Measurements from ENCODE around the gene ANO5. TPM values are rescaled to one million over a fixed set of nuclear protein-coding genes. Genes with fewer than 3 reads are reported as not detected.

The ANO5 gene
- total and polyA plus RNA-seq, 9 of the 15 experiments (the other 6 are each of a cell fraction or from before 2014, with no cell fraction given): 0.16 to 0.58 (median 0.28) TPM

- no peak for TF ChIP-seq ZBTB11 (CRISPR knock-in tag; IDR thresholded peaks at IDR 0.05)
Measured at GRCh38 chr11:22302368-22302767, 109.5 kb downstream of the ANO5 start (continued).

GRCh38 chr11:22304337-22304961, 111.6 kb downstream of the ANO5 start:
- H3K9me3 ChIP-seq (replicated peaks; ENCODE audit: control insufficient read depth, insufficient read depth, low read depth, low read length): no peaks in the 10 kb centered on the region
- H4K20me1 ChIP-seq (replicated peaks; ENCODE audit: control insufficient read depth, insufficient read depth, low read length): no peaks in the 10 kb centered on the region
- no peak overlapping the region for H3K4me2 ChIP-seq (ENCODE audit: insufficient read depth, low read length)
- no peaks in the 10 kb centered on the region for H3K9me1 ChIP-seq (ENCODE audit: control insufficient read depth, insufficient read depth, low read length)
- no peaks in the 10 kb centered on the region for H3K27me3 ChIP-seq (ENCODE audit: control insufficient read depth in 2 of 2, insufficient read depth in 2 of 2, low read length in 2 of 2)
- no peaks in the 10 kb centered on the region for H3K79me2 ChIP-seq (ENCODE audit: control insufficient read depth, insufficient read depth, low read length)
- 1% methylated on average over 5 of the region's 5 CpGs for WGBS (ENCODE audit: insufficient coverage, low coverage, missing lambda C conversion rate)
- H2AFZ ChIP-seq (ENCODE audit: low read depth, low read length): no peak overlapping the region
- H3K36me3 ChIP-seq (ENCODE audit: control insufficient read depth, insufficient read depth, low read length): no peaks in the 10 kb centered on the region
- FAIRE-seq: peak; percentile 70
- H3K4me1 ChIP-seq (replicated peaks in 1 of 2; ENCODE audit: control insufficient read depth in 2 of 2, insufficient read depth in 2 of 2, low read length in 2 of 2): no peaks in the 10 kb centered on the region
- no peak overlapping the region for H3K9ac ChIP-seq (ENCODE audit: insufficient read depth in 1 of 2, low read depth in 2 of 2, low read length in 2 of 2)
- POLR2A ChIA-PET: no interaction called here
- no TSS peak for BruUV-seq (replicated peaks)
- CTCF ChIA-PET (ENCODE audit: low intra/inter-chr PET ratio): interaction anchor here (0.6 to 2.0 kb wide), 3 partner anchors 59 to 1333 kb away, joined by 3 to 7 read pairs (median 6); no protein-coding TSS in a partner anchor
- in situ Hi-C loops (cut with MboI) (loop anchor here (25.0 kb wide), 1 partner anchor 1667 kb away; no protein-coding TSS in a partner anchor), intact Hi-C loops (cut with micrococcal nuclease) (loop anchor here (5.0 to 10.0 kb wide), 3 partner anchors 57 to 1657 kb away; no protein-coding TSS in a partner anchor)
- no peak overlapping the region for H3K27ac ChIP-seq (ENCODE audit: extremely low read depth, low read depth, low read length)
- H3K4me3 ChIP-seq: no peak overlapping the region
- no peak for ATAC-seq
- peak; percentile 20 to 32 (median 24) for DNase-seq (ENCODE audit: extremely low read depth in 1 of 4, low spot score in 3 of 4)
- 0 out of 2 replicates have a peak, but pooled peaks have one; percentile 30 for TF ChIP-seq SMC3 (conservative IDR thresholded peaks at IDR 0.05; ENCODE audit: insufficient read depth, low read depth, low read length)
- TF ChIP-seq RBM22 (IDR thresholded peaks at IDR 0.05; ENCODE audit: low read depth, low read length, poor library complexity, severe bottlenecking): no peak
- peak; percentile 77 to 79 for TF ChIP-seq RAD21 (CRISPR knock-in tag; conservative IDR thresholded peaks at IDR 0.05 in 1 of 2, IDR thresholded peaks at IDR 0.05 in 1 of 2)
- no peak for TF ChIP-seq PHF21A (IDR thresholded peaks at IDR 0.05; ENCODE audit: borderline replicate concordance, low read depth)
- no peak for TF ChIP-seq ZC3H11A (IDR thresholded peaks at IDR 0.05; ENCODE audit: low read depth, low read length)
- TF ChIP-seq ZKSCAN3 (CRISPR knock-in tag; IDR thresholded peaks at IDR 0.05): no peak
- TF ChIP-seq HNRNPUL1 (IDR thresholded peaks at IDR 0.05; ENCODE audit: low read length): no peak
- TF ChIP-seq GTF2E2 (tag; IDR thresholded peaks at IDR 0.05): no peak
- no peak for TF ChIP-seq ZBTB7A (IDR thresholded peaks at IDR 0.05; ENCODE audit: borderline replicate concordance, control insufficient read depth, low read depth, low read length)
- TF ChIP-seq TAL1 (IDR thresholded peaks at IDR 0.05): no peak
- TF ChIP-seq ZNF512 (tag; IDR thresholded peaks at IDR 0.05): no peak
- peak; percentile 20; the same call in 1 of the 2 replicates for TF ChIP-seq DEAF1 (CRISPR knock-in tag; IDR thresholded peaks at IDR 0.05)
